HepG2 (cell line): ENCODE measurements around the gene DUS1L. TPM values are rescaled to one million over a fixed set of nuclear protein-coding genes. Genes with fewer than 3 reads are reported as not detected.
A peak's percentile ranks its signal among the peaks of the same experiment; 100 is the strongest.

ENCODE experiments used
- ATAC-seq: fragments of 200-7000 bp; cut with Tn5 transposase; 3 replicates; pipeline ENCODE4 v1.9.1; 2020; ENCODE audit warnings: mild to moderate bottlenecking, moderate library complexity
- BruUV-seq: library from RNA; stranded (reverse); fragments of 400-500 nt; replicated peaks from 2 replicates; lab custom pipeline; 2021; lab: Mats Ljungman, UMichigan
- CTCF ChIA-PET: fragments of 300-600 bp; formaldehyde crosslinking; extraction: SDS; loops from one replicate; lab custom pipeline; 2021; ENCODE audit warnings: low total read pairs, inconsistent platforms, low intra/inter-chr PET ratio; lab: Yijun Ruan, JAX
- POLR2A ChIA-PET: fragments of 350-600 bp; sonication (Branson Sonifier 250); formaldehyde crosslinking; loops from one replicate; lab custom pipeline; 2020; ENCODE audit warnings: antibody characterized with exemption, inconsistent platforms; lab: Yijun Ruan, JAX
- DNase-seq: peaks from one replicate; pipeline ENCODE4 v3.0.0-alpha.2; 2015; ENCODE audit warnings: low spot score
- FAIRE-seq: peaks from 3 replicates; lab custom pipeline; 2011; peaks lifted over from hg19 to GRCh38; lab: Jason Lieb, UNC
- H2AFZ ChIP-seq: one replicate; pipeline ENCODE4 v1.6.1; 2011; ENCODE audit warnings: low read length, inconsistent platforms
- H3K27ac ChIP-seq: fragments of 300-600 bp; 3 replicates; pipeline ENCODE4 v1.8.0; 2011; ENCODE audit warnings: mixed run types, mild to moderate bottlenecking, mixed read lengths, low read length, inconsistent platforms; ENCODE audit not compliant: insufficient read depth; ENCODE audit errors: extremely low read length
- H3K27me3 ChIP-seq, 2 experiments: fragments of 200-600 bp in 1 of 2; 2 replicates in 1 of 2; 3 replicates in 1 of 2; pipeline versions ENCODE4 v1.6.0 to v1.8.0; 2011; ENCODE audit warnings: low read length in 2 of 2, mild to moderate bottlenecking in 2 of 2, moderate library complexity in 2 of 2, inconsistent platforms in 1 of 2; ENCODE audit not compliant: insufficient read depth in 2 of 2, control insufficient read depth in 1 of 2
- H3K36me3 ChIP-seq, 2 experiments: fragments of 200-600 bp in 1 of 2; replicated peaks in 1 of 2; 2 replicates in 1 of 2; 3 replicates in 1 of 2; pipeline versions ENCODE4 v1.5.1 to v1.8.0; 2011; ENCODE audit warnings: low read length in 2 of 2, inconsistent platforms in 1 of 2; ENCODE audit not compliant: insufficient read depth in 2 of 2, control insufficient read depth in 1 of 2
- H3K4me1 ChIP-seq: 2 replicates; pipeline ENCODE4 v1.5.1; 2012; ENCODE audit warnings: low read length, inconsistent platforms; ENCODE audit not compliant: insufficient read depth
- H3K4me2 ChIP-seq: 2 replicates; pipeline ENCODE4 v1.6.0; 2011; ENCODE audit warnings: low read depth, low read length, inconsistent platforms
- H3K4me3 ChIP-seq, 3 experiments: fragments of 200-600 bp in 1 of 3; sonication (generic), shearing (Covaris generic) in 1 of 3; replicated peaks in 1 of 3; 2 replicates each; pipeline ENCODE4 v1.5.1; 2011 to 2016; ENCODE audit warnings: low read length in 3 of 3, inconsistent platforms in 2 of 3, low read depth in 2 of 3, mild to moderate bottlenecking in 2 of 3, control low read depth in 1 of 3, mixed read lengths in 1 of 3; ENCODE audit not compliant: insufficient read depth in 1 of 3
- H3K79me2 ChIP-seq: one replicate; pipeline ENCODE4 v1.6.1; 2011; ENCODE audit warnings: low read length, inconsistent platforms; ENCODE audit not compliant: insufficient read depth
- H3K9ac ChIP-seq: 2 replicates; pipeline ENCODE4 v1.6.0; 2011; ENCODE audit warnings: mild to moderate bottlenecking, low read depth, low read length, inconsistent platforms; ENCODE audit not compliant: insufficient read depth
- H3K9me3 ChIP-seq: 2 replicates; pipeline ENCODE4 v1.5.1; 2012; ENCODE audit warnings: mild to moderate bottlenecking, low read length
- H4K20me1 ChIP-seq: 2 replicates; pipeline ENCODE4 v1.6.0; 2011; ENCODE audit warnings: inconsistent platforms, mild to moderate bottlenecking, low read length, moderate library complexity; ENCODE audit not compliant: insufficient read depth
- RBFOX2 ChIP-seq: fragments of 200-400 bp; formaldehyde crosslinking; IDR thresholded peaks from 2 replicates; pipeline ENCODE4 v1.6.1; 2017; ENCODE audit warnings: low read depth, mild to moderate bottlenecking, low read length
- ZBTB7B ChIP-seq: sonication (generic); formaldehyde crosslinking; IDR thresholded peaks from 2 replicates; pipeline ENCODE4 v1.4.0; 2020; ENCODE audit warnings: missing genetic modification reagents
- ZNF350 ChIP-seq: sonication (generic); formaldehyde crosslinking; IDR thresholded peaks from 2 replicates; pipeline ENCODE4 v1.4.0; 2020; ENCODE audit warnings: mild to moderate bottlenecking, low read depth, missing genetic modification reagents, borderline replicate concordance
- WGBS: methylation state at CpG from one replicate; pipeline ENCODE4 v1.1.6; 2017; ENCODE audit warnings: low lambda C conversion rate; 5-methylcytosine and 5-hydroxymethylcytosine counted together
- in situ Hi-C: cut with HindIII; loops from 2 replicates; pipeline ENCODE4 v1.10.0; 2017; ENCODE audit warnings: low pct_unique_long_range_greater_than_20kb; ENCODE audit not compliant: extremely low pct_ligation_motif_present
- intact Hi-C: fragments of 100-400 bp; cut with micrococcal nuclease; formaldehyde crosslinking; loops from one replicate; pipeline ENCODE4 v1.10.0; 2022; ENCODE audit not compliant: unreplicated experiment
- polyA plus RNA-seq, 8 experiments: library from polyadenylated mRNA; depleted of rRNA in 3 of 8; stranded (reverse) in 7 of 8; unstranded in 1 of 8; fragments of >200 nt; fragmentation: Illumina TruSeq in 4 of 8; extraction: Trizol in 4 of 8; gene quantifications; 2 replicates each; pipeline versions ENCODE4 v1.2.1 to v1.2.3, GENCODE V29; 2011 to 2016; ENCODE audit warnings: low read depth in 4 of 8, missing spikeins in 1 of 8, mixed read lengths in 1 of 8; ENCODE audit not compliant: insufficient read depth in 1 of 8
- total RNA-seq, 5 experiments: library from RNA; depleted of rRNA; stranded (reverse); fragments of >200 nt; fragmentation: Illumina TruSeq; extraction: Trizol; gene quantifications; 2 replicates each; pipeline ENCODE4 v1.2.3, GENCODE V29; 2016; ENCODE audit warnings: low read depth in 1 of 5
- TF ChIP-seq, protein P1 (sequence below): sonication (generic); formaldehyde crosslinking; conservative IDR thresholded peaks from 2 replicates; pipeline ENCODE4 v1.8.1; 2023; ENCODE audit warnings: missing genetic modification reagents
- TF ChIP-seq, protein P2 (sequence below): sonication (generic); formaldehyde crosslinking; IDR thresholded peaks from 2 replicates; pipeline ENCODE4 v1.4.0; 2020; ENCODE audit warnings: missing genetic modification reagents, borderline replicate concordance

The DUS1L gene
- total and polyA plus RNA-seq, 2 of the 13 experiments (the other 11 are each of a cell fraction or from before 2014, with no cell fraction given), result 81.0 to 109 TPM

DNA sequence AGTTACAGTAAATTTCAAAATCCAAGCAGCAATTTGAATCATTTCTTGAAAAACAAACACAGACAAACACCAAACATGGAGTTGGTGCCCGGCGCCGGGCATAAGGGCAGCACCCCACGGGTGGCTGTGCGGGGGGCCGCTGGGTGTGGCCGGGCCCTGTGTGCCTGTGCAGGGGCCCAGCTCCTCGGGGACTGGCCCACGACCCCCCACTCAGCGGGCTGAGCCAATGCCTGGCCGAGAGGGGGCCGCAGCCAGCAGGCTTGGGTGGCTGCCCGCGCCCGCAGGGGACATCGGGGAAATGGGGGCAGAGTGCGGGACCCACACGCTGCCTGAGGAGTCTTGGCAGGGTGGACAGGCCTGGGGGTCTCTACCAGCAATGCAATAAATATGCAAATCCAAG is 12.8 kb upstream of the DUS1L start:
- no peak overlapping the region for H3K27ac ChIP-seq
- DNase-seq (no peak), FAIRE-seq (no peak), ATAC-seq (no peak)
- H2AFZ ChIP-seq, result no peak overlapping the region
- no peaks in the 10 kb centered on the region for H3K9me3 ChIP-seq
- POLR2A ChIA-PET, result interaction anchor here (1.4 to 1.9 kb wide), 2 partner anchors 13 to 17 kb away, joined by 4 to 6 read pairs; partner anchors contain the start of gene DUS1L
- H3K9ac ChIP-seq, result no peak overlapping the region
- CTCF ChIA-PET, result interaction anchor here (0.6 kb wide), 1 partner anchor 48 kb away, joined by 3 read pairs; no protein-coding TSS in a partner anchor
- in situ Hi-C loops (no loop called here), intact Hi-C loops (no loop called here)
- H3K4me1 ChIP-seq, result peaks cover 12% of the 10 kb centered on the region
- H3K79me2 ChIP-seq, result no peaks in the 10 kb centered on the region
- H4K20me1 ChIP-seq, result peaks cover 38% of the 10 kb centered on the region
- 98% methylated on average over 11 of the region's 18 CpGs for WGBS
- no peak overlapping the region for H3K4me3 ChIP-seq
- no peak overlapping the region for H3K4me2 ChIP-seq
- no peaks in the 10 kb centered on the region for H3K27me3 ChIP-seq
- TF ChIP-seq, protein P1, sequence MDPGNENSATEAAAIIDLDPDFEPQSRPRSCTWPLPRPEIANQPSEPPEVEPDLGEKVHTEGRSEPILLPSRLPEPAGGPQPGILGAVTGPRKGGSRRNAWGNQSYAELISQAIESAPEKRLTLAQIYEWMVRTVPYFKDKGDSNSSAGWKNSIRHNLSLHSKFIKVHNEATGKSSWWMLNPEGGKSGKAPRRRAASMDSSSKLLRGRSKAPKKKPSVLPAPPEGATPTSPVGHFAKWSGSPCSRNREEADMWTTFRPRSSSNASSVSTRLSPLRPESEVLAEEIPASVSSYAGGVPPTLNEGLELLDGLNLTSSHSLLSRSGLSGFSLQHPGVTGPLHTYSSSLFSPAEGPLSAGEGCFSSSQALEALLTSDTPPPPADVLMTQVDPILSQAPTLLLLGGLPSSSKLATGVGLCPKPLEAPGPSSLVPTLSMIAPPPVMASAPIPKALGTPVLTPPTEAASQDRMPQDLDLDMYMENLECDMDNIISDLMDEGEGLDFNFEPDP, result no peak
- TF ChIP-seq, protein P2, sequence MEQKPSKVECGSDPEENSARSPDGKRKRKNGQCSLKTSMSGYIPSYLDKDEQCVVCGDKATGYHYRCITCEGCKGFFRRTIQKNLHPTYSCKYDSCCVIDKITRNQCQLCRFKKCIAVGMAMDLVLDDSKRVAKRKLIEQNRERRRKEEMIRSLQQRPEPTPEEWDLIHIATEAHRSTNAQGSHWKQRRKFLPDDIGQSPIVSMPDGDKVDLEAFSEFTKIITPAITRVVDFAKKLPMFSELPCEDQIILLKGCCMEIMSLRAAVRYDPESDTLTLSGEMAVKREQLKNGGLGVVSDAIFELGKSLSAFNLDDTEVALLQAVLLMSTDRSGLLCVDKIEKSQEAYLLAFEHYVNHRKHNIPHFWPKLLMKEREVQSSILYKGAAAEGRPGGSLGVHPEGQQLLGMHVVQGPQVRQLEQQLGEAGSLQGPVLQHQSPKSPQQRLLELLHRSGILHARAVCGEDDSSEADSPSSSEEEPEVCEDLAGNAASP, result no peak
- 0 out of 2 replicates have a peak, but pooled peaks have one; percentile 9 for TF ChIP-seq ZBTB7B (CRISPR knock-in tag)
- peak; percentile 57; the same call in 1 of the 2 replicates for TF ChIP-seq RBFOX2
- no peak for TF ChIP-seq ZNF350 (CRISPR knock-in tag)
- peaks cover 39 to 49% of the 10 kb centered on the region in 2 experiments for H3K36me3 ChIP-seq
- BruUV-seq, result no TSS peak
